GM18873 (cell line): ENCODE data around the gene SFMBT1.

Source experiments
- ATAC-seq: cut with Tn5 transposase; IDR thresholded peaks from one replicate; pipeline ENCODE4 v1.9.1; 2021; ENCODE audit warnings: mild to moderate bottlenecking, moderate library complexity, moderate number of reproducible peaks; ENCODE audit not compliant: unreplicated experiment, low FRiP score

The SFMBT1 gene, protein sequence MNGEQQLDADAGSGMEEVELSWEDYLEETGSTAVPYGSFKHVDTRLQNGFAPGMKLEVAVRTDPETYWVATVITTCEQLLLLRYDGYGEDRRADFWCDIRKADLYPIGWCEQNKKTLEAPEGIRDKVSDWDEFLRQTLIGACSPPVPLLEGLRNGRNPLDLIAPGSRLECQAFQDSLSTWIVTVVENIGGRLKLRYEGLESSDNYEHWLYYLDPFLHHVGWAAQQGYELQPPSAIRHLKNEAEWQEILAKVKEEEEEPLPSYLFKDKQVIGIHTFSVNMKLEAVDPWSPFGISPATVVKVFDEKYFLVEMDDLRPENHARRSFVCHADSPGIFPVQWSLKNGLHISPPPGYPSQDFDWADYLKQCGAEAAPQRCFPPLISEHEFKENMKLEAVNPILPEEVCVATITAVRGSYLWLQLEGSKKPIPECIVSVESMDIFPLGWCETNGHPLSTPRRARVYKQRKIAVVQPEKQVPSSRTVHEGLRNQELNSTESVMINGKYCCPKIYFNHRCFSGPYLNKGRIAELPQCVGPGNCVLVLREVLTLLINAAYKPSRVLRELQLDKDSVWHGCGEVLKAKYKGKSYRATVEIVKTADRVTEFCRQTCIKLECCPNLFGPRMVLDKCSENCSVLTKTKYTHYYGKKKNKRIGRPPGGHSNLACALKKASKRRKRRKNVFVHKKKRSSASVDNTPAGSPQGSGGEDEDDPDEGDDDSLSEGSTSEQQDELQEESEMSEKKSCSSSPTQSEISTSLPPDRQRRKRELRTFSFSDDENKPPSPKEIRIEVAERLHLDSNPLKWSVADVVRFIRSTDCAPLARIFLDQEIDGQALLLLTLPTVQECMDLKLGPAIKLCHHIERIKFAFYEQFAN

DNA sequence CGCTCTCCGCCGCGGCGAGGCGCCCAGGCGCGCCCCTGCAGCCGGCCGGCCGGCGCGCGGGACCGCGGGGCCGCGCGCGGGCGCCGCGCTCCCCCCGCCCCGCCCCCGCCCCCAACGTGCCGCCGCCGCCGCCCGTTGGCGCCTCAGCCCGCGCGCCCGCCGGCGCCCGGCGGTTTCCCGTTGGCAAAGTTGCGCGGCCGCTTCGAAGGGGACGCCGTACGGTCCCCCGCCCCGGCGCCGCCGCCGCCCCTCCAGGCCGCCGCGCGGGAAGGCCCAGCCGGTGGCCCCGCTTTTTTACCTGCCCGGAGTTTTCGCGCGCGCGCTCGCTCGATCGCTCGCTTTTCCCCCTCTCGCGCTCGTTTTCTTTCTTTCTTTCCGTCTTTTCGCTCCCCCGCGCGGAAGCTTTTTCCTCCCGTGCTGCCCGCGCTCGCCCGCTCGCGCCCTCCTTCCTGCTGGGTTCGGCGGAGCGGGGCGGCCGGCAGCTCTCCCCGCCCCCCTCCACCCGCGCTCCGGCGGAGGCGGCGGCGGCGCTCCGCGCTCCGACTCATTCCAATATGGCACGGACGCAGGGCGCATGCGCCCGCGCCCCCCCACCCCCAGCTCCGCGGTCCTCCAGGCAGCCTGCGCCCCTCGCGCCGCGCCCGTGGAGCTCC, at the start of gene SFMBT1:
TSS of gene SFMBT1 (minus strand) at position 556 of the 653 bp plus-strand sequence. CDS start 76,945 bp downstream, outside the sequence.
- ATAC-seq = peak; percentile 15

DNA sequence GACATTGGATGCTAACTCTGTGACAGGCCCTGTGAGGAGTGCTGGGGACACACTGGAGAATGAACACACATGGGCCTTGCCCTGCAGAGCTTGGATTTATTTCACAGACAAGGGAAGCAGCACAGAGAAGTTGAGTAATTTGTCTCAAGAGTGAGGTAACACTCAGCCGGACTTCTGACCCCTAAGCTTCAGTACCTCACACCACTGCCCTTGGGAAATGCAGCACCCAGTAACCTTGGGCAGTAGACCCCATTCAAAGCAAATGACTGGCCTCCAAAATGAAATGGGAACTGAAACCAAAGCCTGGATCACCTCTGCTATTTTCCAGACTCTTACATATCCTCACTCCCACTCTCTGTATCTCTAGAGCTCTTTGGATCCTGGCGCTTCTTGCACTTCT, 47.1 kb upstream of the SFMBT1 start:
- ATAC-seq = no peak

DNA sequence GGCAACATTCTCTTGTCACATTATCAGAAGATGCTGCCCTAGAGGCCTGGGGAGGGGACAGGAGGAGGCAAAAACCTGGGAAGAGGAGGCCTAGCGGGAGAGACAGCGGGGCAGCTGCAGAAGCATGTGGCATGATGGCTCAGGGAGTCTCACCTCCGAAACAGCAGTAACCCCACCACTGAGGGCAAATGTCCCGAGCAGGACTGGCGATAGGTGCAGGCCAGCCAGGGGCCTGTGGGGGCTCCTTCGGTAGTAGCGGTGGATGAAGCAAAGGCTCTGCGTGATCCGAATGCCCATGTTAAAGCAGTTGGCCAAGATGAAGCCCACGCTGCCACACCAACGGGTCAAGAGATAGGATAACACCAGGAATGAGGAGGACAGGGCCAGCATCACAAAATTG, 46.3 kb upstream of the SFMBT1 start:
- no peak for ATAC-seq

DNA sequence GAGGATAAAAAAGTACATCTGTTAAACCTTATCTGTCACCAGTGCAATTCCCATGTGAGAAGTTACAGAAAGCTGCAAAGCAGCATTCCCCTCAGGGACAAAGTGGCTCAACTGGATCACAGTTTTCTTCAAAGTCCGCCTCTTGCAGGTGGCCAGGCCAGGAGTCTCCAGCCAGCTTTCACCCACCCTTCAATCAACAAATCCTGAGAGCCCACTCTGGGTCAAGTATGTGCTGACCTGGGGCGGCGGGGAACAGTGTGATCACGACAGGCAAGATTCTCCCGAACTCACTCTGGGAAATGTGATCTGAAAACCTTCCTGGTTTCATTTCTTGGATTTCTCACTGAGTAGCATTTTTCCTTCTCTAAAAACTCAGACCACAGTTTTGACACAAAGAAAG, 45.1 kb upstream of the SFMBT1 start:
- no peak for ATAC-seq

DNA sequence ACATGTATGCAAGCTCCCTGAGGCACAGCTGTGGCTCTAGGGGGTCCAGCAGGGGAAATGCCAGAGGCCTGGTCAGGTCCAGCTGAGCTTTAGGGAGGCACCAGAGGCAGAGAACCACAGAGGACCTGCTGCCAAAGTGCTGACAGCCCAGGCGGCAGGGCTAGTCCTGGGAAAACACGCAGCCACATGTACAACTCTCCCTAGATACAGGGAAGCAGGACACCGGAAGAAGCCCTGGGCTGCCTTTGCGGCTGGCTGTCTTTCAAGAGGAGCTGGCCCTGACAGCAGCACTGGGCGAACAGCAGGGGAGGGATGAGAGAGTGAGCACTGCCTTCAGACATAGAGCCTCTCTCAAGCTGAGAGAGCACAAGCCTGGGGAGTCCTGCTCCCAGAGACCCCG, 43.6 kb upstream of the SFMBT1 start:
- ATAC-seq = no peak

DNA sequence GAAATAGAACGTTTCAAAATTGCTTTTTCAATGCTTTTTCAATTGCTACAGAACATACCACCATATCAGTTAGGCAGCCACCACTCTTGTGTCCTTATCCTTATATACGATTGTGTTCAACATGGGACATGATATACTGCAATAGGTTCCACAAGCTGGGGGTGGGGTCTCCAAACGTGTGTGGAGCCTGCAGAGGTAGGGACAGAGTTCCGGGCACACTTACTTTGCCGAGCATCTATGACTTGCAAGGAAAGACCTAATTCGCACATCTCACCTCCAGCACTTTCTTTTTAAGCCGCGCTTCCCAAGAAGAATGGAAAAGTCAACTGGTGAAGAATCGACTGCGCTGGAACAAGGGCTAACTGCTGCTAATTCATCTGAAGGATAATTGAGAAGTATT, 39.6 kb upstream of the SFMBT1 start:
- ATAC-seq = no peak

DNA sequence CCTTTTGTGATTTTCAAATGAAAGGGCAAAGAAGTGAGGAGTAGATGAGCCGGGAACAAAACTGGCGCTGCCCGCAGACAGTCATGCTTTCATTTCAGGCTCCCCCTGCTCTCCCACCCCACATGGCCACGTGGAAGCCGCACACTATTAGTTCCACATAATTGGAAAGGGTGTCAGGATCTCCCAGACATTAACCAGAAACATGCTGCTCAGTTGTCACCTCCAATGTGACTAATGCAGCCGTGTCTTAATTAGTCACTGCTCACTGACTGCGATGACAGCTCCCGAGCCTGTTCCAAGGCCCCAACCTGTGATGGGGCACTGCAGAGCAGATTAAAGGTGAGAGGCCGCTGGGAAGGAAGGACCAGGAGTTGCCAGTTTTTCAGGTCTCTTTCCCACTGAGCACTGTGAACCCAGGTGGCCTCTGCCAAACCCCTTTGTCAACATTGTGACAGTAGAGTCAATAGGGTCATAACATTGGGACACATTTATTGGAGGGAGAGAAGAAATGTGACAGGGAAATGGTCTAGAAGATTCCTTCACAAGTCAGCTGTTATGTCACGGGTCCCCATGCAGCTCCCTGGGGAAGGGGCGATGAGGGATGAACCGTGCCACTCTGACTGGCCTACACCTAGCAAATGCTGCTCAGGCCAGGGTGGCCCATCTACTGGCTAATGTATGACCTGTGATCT, 38.6 kb upstream of the SFMBT1 start:
- no peak for ATAC-seq

DNA sequence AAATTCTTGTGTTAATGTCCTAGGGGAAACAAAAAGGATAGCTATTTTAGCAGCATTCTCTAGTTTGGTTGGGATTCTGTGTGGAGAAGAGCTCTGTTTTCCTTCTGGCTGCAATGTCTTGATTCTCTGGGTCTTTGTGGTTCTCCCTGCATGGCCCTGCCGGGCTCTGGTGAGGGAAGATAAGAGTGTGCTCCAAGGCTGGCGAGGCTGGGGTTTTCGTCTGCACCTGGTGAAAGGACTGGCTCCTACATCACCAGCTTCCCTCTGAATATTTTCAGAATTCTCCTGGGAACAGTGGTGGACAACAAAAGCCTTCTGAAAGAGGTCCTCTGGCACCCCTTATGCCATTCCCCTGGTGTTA, 38.1 kb upstream of the SFMBT1 start:
- no peak for ATAC-seq

DNA sequence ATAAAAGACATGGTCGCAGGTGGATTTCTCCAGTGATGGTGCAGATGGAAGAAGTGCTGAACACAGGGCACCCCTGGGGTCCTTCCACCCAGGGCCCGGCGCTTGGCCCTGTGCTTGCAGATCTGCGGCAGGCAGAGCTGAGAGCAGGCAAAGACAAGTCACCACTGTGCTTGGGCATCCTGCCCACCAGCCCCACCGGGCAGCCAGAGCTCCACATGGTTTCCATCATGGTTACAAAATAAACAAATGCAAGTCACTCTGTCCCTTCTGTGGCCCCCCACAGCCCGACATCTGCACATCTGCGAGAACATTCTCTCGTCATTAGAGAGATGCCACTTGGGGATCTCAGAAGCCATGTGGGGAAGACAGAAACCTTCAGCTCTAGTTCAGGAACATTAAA, 37.6 kb upstream of the SFMBT1 start:
- no peak for ATAC-seq

DNA sequence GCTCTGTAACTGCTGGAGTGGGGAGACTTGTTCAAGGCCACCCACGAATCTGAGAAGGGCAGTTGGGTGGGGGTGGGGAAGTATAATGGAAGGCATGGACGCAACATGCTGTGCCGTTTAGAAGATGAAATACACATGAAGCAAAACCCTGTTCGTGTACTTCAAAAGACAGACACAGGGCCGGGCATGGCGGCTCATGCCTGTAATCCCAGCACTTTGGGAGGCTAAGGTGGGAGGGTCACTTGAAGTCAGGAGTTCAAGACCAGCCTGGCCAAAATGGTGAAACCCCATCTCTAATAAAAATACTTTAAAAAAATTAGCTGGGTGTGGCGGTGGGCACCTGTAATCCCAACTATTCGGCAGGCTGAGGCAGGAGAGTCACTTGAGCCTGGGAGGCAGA, 36.9 kb upstream of the SFMBT1 start:
- ATAC-seq = no peak

DNA sequence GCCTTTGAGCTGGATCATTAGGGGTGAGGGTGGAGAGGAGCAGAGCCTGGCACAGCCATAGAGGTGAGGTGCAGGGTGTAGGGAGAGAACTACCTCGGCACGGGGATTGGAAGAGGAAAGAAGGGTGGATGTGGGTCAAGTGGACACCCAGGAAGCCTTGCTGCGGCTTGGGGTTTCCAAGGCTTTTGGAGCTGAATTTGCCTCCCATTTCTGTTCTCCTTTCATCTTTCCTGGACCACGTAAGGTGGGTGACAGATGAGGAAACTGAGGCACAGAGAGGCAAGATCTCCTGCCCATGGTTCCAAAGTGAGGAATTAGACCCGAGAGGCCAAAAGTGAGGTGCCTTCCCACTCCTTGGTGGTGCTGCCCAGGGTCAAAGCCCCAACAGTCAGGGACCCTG, 35.4 kb upstream of the SFMBT1 start:
- no peak for ATAC-seq

DNA sequence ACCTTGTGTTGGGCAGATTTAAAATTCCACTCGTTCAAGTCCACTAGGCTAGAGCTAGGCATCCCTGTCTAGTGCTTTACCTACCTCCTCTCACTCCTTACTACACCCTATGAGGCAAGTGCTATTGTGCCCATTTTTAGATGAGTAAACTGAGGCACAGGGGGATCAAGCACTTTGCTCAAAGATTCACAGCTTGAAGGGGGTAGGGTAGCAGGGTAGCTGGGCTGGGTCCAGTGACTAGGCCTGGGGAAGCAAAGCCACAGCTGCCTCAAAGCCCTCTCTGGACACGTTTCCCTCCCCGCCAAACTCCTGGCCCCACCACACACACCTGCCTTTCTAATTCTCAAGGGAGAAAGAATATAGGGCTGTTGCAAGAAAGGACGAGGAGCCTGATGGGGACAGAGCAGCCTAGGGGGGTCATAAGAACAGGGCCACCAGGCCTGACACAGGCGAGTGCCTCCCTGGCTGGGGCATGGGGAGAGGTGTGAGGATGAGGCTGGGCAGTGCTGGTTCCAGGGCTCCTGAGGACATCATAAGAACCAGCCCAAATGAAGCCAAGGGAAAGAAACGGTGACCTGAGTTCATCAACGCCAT, 34.8 kb upstream of the SFMBT1 start:
- no peak for ATAC-seq

DNA sequence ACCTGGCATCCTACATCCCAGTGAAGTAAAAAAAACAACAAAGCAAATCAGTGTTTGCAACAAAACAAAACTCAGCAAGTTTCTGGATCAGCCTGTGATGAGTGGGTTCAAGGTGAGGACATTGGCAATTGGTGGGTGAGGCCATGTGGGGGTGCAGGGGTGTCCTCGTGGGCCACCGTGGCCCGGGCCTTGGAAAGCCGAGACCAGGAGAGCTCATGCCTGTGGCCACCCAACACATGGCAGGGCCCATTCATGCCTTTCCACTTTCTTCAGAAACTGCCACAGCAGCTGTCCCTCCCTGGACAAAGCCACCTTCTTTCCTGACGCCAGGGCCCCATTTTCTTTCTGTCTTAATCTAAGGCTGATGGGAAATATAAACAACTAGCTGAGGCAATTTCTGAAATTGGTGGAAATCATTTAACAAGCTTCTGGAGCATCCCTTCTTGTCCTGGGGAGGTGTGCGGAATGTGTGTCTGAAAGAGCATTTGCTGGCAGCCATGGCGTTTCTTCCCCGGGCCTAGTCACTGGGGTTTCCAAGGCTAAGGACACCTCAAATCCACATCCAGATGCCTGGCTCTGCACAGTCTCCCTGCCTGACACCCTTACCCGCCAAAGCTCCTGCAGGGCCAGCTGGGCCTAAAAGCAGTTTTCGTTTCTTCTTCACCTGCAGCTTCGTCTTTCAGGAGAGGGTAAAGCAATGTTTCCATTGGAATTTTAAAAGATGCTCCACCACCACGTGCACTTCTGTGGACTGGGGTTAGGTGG, 34.1 kb upstream of the SFMBT1 start:
- ATAC-seq = no peak

DNA sequence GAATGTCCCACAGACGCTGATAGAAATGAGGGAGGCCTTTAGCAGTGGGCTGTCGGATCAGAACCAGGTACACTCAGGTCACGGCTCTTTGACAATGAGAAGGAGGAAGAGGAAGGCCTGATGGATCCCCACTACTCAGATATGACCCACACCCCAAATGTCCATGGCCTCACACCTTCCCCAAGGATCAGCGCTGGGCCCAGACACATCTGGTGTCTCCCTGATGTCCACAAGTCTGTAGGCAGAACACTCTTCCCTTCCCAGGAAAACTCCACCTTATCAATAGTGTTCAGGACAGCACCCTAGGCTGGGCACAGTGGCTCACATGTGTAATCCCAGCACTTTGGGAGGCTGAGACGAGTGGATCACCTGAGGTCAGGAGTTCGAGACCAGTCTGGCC, 33.3 kb upstream of the SFMBT1 start:
- no peak for ATAC-seq

DNA sequence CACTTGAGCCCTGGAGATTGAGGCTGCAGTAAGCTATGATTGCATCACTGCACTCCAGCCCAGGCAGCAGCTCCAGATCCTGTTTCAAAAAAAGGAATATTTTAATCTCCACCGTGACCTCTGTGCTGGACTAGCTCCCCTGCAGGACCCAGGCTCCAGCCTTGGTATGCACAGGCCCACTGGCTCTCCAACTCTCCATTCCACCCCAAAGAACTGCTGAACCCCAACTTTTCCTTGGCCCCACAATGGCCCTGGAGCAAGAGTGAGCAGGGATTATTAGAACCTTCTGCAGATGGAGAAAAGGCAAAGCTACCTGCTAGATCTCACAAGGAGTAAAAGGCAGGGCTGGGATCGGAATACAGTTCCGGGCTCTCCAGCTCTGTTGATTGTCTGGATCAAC, 32.8 kb upstream of the SFMBT1 start:
- no peak for ATAC-seq

DNA sequence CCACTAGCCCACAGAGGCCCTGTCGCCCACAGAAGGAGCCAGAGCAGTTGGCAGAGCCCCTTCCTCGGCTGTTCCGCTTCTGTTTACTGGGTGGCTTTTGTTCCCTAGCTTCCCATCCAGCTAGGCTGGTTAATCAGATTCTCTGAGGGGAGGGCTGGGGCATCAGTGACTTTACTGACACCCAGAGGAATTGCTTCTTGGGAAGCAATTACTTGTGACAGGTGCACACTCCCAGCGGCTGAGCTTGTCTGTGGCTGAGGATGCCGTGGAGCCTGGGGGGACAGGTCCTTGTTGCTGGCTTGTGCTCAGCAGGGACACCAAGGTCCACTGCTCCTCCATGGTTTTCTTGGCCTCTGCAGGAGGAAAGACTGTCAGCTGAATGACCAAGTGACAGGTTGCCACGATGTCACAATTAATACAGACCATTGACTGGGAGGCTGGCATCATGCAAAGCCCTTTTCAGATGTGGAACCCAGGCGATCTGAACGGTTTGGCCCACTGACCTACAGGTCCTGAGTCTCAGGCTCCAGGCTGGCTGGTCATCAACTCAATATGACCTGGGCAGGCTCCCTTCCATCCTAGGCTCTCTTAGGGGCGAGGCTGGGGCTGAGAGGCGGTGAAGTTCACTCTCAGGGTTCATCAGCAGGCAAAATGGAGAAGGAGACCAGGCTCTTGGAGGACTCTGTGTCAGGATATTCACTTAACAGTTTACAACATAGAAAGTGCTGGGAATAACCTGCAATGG, 31.8 kb upstream of the SFMBT1 start:
- no peak for ATAC-seq

DNA sequence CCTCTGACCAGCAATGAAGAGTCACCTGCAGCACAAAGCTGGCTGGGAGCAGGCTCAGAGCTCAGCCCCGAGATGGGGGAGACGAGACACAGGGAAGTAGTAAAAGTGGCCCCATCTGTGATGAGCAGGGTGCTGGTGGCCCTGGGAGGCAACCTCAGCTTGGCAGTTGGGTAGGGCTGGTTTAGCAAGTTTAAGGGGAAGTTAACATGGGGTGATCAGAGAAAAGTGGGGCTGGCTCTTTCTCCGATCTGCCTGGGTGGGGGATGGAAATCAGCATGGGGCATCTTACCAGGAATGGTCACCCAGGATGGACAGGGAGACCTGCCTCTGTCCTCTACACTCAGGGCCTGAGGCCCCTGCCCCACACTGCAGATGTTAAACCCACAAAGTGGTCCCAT, 29.9 kb upstream of the SFMBT1 start:
- ATAC-seq = no peak

DNA sequence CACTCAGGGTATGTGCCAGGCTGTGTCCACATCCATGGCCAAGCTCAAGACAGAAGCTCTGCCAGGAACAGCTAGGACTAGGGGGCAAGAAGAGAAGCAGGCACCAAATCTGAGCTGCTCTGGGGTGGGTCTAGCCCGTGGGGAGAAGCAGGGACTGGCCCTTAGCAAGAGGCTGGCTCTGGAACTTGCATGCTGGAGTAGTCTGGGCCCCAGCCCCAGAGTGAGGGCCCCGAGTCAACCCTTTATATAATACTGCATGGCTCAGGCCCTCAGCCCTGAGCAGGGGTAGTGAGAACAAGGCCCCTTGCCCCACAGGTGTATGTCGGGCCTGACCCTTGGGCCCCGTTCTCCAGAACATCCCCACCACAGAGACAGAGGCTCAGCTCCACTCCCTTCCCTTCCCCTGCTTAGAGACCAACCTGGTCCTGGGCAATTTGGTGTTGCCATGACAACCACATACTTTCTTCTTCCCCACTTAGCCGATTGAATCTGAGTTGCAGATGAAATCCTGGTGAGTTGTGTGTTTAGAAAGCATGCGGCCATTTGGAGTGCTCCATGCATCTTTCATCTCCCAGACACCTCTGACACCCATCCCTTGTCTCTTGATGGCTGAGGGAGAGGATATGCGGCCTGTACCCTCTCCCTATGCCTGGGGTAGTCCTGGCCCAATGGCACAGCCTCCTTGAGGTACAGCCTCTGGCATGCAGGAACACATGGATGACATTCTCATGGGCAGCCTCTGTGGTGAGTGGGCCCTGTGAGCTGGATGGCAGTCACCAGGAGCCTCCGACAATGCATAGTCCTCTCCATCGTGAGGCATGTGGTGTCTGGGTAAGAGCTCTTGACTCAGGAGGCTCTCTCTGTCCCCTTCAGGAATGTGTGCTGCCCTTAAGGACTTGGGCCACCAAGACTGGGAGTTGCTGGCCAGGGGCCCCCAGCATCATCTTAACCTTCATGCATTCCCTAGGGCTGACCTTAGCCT, 29.2 kb upstream of the SFMBT1 start:
- no peak for ATAC-seq
